ENCODE results near the gene HSPG2.
"Not testable (repeated sequence)": the region's sequence is repeated elsewhere in the genome, so short reads cannot be mapped to it uniquely, and the experiment has no call there.

The HSPG2 gene

DNA sequence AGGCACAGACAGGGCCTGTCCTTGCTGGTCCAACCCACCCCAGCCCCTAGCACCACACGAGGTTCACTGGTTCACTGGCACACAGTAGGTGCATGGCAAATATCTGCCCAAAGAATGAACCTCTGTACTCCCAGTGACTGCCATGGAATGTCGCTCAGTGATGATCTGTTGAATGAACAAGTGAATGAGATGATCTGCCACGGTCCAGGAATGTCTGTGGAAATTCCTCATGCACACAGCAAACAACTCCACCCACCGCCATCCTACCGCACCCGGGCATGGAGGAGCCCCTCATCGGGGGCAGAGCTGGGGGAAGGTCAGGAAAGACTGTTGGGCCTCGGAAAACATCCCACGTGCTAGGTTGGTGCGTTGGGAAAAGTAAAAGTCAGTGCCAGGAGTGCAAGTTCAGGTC lies 1.7 kb downstream of the HSPG2 start:
- no peak for DNase-seq

DNA sequence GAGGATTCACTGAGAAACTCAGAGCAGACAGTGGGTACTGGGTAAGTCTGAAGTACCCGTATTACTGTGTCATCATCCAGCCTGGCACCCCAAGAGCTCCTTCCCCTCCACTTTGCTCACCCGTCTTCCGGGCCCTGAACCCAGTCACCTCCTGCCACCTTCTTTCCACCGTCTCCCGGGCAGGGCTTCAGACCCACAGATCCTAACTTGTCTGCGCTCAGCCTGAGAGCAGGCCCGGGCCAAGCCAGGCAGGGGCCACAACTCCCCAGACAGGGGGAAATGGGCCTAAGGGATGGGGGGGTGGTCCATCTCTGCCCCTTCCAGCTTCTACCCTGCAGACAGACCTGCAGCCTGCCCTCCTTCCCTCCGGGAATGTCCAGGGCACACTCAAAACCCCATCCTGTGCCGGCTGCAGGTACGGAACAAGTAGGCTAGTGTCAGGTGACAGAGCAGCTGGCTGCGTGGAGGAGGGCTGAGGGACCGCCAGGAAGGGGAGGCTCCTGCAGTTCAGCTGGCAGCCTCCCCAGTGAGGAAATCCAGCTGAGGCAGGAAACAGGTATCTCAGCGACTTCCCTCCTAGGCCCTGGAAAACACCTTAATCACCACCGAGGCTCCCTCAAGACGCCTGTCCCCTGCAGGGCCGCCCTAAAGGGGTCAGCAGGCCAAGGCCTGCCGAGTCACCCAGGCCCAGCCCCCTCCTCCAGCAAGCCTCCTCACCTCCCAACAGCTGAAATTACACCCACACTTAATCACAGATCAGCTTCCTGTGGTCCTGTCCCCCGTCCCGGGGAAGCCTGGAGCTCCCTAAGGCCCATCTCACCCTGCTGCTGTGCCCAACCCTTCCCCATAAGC lies 3.5 kb downstream of the HSPG2 start:
- no peak for DNase-seq

DNA sequence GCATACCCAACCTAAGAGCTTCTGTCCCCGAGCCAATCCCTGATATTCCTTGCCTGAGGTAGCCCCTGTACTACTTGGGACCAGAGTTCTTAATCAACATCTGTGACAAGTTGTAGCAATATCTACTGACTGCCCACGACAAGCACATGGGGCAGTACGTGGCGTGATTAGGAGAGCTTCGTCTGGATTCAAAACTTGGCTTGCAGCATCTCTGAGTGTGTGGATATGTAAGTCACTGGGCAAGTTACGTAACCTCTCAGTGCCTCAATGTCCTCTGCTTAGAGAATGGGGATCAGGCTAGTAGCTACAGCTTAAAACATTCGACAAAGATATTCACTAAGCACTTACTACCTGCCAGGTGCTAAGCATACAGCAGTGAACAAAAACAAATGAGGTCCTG lies 5.0 kb downstream of the HSPG2 start:
- no peak for DNase-seq

DNA sequence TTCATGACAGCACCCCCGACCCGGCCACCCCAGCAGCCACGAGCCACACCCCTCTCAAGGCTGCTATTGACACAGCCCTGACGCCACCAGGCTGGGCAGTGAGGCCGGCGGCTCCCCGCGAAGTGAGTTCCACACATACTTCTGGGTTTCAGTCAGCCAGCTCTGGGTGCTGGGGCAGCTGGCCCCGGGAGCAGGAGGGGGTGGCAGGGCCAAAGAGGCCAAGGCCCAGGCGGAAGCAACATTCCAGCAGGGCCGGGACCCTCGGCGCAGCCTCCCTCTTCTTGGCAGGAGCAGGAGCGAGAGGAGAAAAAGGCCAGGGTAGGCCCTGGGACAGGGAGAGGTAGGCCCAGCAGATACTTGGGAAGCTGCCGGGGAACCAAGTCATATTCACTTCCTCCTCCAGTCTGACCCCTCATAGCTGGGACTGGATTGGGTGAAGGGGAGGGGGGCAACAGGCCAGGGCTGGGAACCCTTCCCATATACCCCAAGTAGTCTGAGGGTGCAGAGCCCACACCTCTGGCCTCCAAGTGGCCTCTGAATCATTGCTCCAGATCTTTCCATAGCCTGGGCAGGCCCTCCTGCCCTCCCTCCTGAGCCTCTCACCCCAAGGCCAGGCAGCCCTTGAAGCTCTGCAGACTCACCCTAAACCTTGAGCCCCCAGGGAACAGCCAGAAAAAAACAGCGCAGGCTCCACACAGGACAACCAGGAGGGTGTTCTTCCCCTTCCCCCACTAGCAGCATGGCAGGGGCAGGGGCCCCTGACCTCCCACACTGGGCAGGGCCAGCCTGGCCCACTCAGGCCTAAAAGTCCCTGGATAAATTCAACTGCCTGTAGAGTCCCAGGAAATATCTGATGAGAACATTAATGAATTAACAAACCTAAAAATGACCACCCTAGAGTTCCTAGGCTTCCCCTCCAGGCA lies 5.7 kb downstream of the HSPG2 start:
- DNase-seq: no peak

DNA sequence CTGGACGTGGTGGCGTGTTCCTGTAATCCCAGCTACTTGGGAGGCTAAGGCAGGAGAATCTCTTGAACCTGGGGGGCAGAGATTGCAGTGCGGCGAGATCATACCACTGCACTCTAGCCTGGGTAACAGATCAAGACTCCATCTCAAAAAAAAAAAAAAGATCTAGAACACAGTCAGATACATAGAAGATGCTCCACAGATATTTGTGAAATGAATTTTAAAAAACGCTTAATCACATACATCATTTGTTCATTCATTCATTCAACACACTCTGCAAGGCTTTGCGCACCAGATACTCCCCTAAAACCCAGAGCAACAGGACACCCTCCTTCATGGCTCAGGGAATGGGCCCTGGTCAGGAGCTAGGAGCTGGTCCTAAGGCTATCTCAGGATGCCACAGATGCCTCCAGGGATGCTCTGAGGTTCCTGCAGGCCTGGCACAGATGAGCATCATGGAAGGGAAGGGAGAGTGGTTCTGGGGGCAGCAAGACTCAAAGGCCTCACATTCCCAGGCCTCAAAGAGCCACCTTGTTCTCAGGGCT lies 6.4 kb downstream of the HSPG2 start:
- no peak for DNase-seq

DNA sequence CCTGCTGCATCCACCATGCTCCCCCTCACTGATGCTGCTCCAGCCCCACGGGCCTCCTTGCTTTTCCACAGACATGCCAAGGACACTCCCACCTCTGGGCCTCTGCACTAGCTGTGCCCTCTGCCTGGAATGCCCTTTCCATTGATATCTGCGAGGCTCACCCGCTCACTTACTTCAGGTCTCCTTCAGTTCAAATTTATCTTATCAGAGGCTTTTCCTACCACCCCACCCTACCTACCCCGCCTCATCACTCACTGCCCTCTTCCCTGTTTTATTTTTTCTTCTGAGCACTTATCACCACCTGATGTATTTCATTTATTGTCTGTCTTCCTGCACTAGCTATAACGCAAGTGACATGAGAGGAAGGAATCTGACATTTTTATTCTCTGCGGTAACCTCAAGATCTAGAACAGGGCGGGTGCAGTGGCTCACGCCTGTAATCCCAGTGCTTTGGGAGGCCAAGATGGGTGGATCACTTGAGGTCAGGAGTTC lies 7.0 kb downstream of the HSPG2 start:
- no peak for DNase-seq

DNA sequence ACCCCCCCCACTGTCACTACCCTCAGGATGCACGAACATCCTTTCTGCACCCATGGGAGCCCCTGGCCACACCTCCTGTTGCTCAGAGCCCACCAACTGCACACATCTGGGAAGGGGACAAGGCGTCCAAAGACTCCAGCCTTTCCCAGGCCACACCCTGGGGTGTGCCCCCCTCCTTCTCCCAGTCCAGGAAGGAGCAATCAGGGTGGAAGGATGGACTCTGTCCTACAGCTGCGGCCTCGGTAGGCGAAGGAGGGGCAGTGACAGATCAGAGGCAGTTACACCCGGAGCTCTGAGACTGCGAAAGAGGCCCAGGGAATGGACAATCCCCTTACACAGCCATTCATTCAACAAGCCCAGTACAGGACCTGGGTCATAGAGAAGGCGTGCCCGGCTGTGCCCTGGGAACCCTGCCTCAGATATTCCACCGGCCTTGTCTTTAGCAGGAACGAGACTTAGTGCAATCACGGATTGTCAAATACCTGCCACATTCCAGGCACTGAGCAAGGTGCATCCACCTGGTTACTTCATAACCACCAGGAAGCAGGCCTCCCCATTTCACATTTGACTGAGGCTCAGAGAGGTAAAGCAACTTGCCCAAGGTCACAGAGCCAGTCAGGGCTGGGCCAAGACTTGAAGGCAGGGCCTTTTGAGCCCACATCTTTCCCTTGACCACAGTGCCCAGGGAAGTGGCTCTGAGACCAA lies 9.4 kb downstream of the HSPG2 start:
- no peak for DNase-seq

DNA sequence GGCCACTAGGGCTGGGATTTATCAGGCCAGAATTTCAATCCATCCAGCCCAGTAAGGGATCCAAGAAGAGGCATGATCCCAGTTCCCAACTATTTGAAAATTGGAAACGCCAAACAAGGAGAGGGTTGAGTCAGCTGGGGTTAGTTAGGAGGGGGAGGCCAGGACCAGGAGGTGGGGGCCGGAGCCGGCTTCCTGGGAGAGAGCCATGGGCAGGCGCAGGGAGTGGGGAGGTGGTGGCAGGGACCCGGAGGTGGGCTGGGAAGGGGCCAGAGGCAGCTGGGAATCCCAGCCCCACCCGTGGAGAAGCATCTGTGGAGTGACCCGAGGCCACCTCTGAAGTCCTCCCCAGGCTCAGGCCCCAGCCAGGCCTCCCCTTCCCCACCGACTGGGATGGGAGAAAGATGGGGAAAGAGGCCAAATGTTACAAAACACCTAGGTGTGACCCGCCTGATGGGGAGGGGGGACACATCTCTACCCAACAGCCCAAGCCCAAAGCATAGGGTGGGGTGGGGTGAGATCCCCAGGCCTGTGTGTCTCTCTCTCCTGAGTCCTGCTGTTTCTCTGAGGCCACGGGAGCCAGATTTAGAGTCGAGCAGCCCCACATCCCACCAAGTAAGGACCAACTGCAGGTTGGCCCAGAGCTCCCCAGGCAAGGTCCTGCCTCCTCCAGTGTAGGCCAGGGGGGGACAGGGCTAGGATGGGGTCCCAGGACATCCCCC lies 10.1 kb downstream of the HSPG2 start:
- DNase-seq: no peak

DNA sequence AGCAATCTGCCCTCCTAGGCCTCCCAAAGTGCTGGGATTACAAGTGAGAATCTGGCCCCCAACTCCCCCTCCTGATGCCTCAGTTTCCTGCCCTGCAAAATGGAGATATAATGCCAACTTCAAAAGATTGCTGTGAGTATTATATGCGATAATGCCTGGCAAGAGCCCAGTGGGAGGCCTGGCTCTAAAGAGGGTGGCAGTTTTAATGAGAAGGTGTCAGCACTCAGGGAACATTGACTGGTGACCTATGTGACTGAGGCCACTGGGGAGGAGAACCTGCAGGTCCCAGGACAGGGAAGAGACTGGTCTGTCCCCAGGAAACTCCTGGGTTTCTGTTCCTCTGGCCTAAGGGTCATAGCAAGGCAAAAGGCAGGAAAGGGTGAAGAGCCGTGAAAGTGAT lies 11.0 kb downstream of the HSPG2 start:
- DNase-seq: no peak

DNA sequence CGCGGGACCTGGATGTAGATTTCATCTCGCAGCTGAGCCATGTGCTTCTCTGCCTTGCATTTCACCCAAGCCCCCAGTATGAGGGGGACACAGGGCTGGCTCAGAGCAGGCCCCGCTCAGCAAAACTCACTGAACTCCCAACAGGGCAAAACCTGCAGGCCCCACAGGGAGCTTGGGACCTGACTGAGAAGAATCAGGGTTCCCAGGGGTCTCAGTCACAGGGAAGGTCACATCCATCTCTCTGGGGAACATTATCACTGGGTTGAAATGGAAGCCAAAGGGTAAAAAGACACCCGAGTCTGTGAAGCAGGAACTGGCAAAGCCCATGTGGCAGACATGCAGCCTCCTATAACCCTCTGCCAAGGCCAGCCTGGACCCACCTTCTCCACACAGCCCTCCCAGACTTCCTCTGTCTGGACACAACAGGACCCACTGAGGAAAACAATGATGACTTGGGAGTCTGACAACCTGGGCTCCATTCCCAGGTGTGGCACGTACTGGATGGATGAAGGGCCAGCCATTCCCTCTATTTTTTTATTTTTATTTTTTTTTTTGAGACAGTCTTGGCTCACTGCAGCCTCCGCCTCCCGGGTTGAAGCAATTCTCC lies 11.7 kb downstream of the HSPG2 start:
- no peak for DNase-seq

DNA sequence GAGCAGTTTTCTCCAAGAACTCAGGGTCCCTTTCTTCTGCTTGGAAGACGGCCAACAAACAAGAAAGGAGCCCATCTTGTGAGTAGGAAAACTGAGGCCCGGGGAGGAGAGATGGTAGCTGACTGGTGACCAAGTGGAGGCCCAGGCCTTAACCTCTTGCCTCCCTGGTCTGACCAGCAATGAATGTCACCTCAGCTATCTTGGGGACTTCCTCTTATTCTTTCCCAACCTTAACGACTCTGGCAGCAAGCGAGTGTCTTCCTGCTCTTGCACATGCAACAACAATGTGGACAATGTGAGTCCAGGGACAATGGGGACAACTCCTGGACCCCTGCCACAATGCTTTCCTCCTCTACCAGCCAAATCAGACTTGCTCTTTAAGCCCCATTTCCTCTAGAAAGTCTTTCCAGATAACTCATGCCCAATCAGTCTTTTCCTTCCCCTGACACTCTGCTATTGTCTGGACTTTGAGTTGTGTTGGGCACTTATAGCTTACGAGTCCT lies 12.6 kb downstream of the HSPG2 start:
- no peak for DNase-seq

DNA sequence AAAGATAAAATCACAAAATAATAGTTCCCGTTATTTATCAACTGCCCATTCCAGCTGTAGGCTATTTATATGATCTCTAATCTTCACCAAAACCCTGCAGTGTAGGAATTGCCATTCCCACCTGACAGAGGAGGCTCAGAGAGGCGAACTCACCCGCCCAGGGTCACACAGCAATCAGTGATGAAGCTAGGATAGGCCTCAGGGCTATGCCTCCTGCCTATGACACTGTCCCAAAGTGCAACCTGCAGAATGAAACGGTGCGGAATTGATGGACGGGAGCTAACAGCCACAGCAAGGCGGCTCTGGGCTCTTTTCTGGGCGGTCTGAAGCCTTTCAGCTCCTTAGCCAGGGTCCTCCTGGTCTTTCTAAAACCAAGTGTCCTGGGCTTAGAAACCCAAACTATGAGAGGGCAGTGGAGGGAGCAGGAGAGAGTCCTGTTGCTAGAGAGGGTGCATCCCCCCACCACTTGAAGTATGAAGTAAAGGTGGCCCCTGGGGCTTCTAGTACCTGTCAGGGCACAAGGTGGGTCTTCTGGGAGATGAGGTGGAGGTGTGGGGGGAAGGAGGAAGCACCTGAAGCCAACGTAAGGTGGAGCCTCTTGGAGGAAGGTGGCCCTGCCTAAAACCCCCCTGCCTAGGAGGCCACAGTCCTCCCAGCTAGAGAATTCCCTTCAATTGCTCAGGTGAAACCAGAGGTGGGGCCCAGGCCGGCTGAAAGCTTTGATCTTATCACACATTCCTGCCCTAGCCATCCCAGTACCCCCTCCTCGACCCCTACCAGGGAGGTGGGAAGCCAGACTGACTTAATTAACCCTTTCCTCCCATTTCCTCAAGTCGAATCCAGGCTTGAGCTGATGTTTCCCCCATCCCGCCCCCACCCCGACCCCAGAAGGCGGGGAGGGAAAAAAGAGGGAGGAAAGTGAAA lies 14.8 kb downstream of the HSPG2 start:
- no peak for DNase-seq

DNA sequence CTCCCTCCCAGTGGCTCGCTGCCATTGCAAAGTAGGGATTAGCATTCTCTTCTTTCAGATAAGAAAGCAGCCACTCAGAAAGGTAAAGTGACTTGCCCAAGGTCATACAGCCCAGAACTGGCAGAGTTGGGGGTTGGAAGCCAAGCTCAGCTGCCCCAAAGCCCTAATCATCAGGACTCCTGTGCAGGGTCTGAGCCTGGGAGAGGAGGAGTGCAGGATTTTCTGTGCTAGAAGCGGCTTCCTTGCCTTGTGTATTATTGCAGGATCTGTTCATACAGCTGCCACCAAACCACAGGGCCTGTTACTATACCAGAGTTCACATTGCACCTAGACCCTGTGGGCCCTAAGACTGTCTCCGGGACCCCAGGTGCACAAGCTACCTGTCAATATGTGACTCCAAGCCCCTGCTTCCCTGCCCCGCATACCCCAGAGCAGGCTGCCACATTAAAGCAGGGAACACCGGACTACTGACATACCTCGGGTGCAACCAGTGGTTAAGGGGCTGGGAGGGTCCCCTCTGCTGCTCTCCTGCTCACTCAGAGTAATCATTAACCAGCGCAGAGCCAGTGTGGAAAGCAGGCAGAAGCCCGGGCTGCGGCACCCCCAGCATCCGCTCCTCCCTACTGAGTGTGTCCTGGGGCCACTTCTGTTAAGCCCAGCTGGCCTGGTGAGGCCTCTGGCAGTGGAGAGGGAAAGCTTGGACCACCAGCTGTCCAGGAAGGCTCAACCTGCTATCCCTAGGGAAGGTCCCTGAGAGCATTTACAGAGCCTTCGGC lies 15.8 kb downstream of the HSPG2 start:
- DNase-seq: no peak

DNA sequence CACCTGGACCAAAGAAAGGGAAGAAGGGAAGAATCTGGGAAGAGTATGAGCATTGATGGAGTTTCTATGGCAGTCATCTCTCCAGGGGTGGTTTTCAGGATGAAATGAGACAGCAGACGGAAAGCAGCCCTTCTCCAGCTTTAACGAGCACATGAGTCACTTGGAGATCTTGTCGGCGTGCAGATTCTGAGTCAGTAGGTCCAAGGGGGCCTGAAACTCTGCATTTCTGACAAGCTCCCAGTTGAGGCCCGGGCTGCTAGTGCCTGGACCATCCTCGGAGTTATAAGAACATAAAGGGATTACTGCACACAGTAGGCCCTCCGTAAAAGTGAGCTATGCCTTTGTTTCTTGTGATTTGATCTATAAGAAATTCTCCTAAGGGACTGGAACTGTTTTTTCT lies 17.6 kb downstream of the HSPG2 start:
- no peak for DNase-seq

DNA sequence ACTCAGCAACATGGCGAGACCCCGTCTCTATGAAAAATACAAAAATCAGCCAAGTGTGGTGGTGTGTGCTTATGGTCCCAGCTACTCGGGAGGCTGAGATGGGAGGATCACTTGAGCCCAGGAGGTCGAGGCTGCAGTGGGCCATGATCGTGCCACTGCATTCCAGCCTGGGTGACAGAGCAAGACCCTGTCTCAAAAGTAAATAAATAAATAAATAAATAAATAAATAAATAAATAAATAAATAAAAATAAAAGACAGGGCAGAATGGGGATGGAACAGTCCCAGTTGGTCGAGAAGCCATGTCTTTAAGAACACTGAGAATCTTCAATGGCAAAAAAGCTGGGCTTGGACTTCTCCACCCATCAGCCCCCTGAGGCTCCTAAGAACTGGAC lies 19.9 kb downstream of the HSPG2 start:
- DNase-seq: not testable (repeated sequence)

DNA sequence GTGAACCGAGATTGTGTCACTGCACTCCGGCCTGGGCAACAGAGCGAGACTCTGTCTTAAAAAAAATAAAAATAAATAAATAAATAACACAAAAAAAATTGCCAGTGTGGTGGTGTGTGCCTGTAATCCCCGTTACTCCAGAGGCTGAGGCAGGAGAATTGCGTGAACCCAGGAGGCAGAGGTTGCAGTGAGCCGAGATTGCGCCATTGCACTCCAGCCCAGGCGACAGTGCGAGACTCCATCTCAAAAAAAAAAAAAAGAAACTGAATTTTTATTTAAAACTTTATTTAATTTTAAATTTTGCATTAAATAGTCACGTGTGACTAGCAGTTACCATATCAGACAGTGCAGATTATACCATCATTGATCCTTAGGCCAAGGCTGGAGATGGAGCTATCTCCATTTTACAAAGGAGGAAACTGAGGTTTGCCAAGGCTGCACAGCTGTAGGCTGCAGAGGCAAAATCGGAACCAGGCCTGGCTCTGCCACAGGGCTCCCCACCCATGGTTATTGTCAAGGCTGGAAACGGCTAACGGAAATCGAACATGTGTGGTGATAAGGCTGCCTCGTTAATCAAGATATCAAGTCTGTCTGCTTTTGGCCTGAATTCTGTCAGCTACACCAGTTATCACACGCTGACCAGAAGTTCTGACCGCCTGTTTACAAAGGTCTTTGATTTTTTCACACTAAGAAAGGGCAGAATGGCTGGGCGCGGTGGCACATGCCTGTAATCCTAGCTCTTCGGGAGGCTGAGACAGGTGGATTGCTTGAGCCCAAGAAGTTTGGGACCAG lies 20.5 kb downstream of the HSPG2 start:
- DNase-seq: no peak
